Limb (tissue), 2 donors: ENCODE measurements around the gene ERN2.
"Not testable (repeated sequence)": the region's sequence is repeated elsewhere in the genome, so short reads cannot be mapped to it uniquely, and the experiment has no call there.

ENCODE experiments used
- DNase-seq, 2 donors: peaks; one replicate each; pipeline ENCODE4 v3.0.0-alpha.2; 2016; ENCODE audit errors: extremely low spot score in 2 of 2

Gene ERN2

GRCh38 chr16:23712976-23713375 is at the start of gene ERN2:
ERN2 (minus strand) TSS chr16:23713222; CDS start chr16:23713187, 35 bp downstream.
- no peak for DNase-seq

GRCh38 chr16:23757937-23758619 is 45.1 kb upstream of the ERN2 start:
- no peak for DNase-seq

GRCh38 chr16:23757116-23757515 is 44.1 kb upstream of the ERN2 start:
- DNase-seq, result no peak

- no peak for DNase-seq
These were observed 42.4 kb upstream of the ERN2 start for GRCh38 chr16:23755484-23755809.

GRCh38 chr16:23754594-23755483 is 41.8 kb upstream of the ERN2 start, which contains the start of gene CHP2:
CHP2 (plus strand) TSS chr16:23755026; CDS start chr16:23755050, 24 bp downstream.
- DNase-seq, result peak in 1 of 2 donors; percentile 47

- no peak for DNase-seq
These were observed 41.0 kb upstream of the ERN2 start for GRCh38 chr16:23753908-23754593.

- not testable (repeated sequence) for DNase-seq
These were observed 38.0 kb upstream of the ERN2 start for GRCh38 chr16:23751053-23751452.

GRCh38 chr16:23748630-23749029 is 35.6 kb upstream of the ERN2 start:
- DNase-seq, result no peak

GRCh38 chr16:23745263-23745662 is 32.2 kb upstream of the ERN2 start:
- DNase-seq, result no peak

GRCh38 chr16:23742766-23743165 is 29.7 kb upstream of the ERN2 start:
- DNase-seq, result no peak

- no peak for DNase-seq
These were observed 28.8 kb upstream of the ERN2 start for GRCh38 chr16:23741675-23742303.

- no peak for DNase-seq
These were observed 26.5 kb upstream of the ERN2 start for GRCh38 chr16:23739516-23739915.

- not testable (repeated sequence) for DNase-seq
These were observed 24.5 kb upstream of the ERN2 start for GRCh38 chr16:23737423-23738028.

GRCh38 chr16:23734176-23734893 is 21.3 kb upstream of the ERN2 start:
- DNase-seq, result no peak

GRCh38 chr16:23729503-23730424 is 16.7 kb upstream of the ERN2 start:
- no peak for DNase-seq

GRCh38 chr16:23728112-23728477 is 15.1 kb upstream of the ERN2 start:
- DNase-seq, result no peak

- no peak for DNase-seq
These were observed 13.7 kb upstream of the ERN2 start for GRCh38 chr16:23726710-23727109.

- DNase-seq, result no peak
These were observed 11.7 kb upstream of the ERN2 start for GRCh38 chr16:23724785-23725131.

- no peak for DNase-seq
These were observed 11.2 kb upstream of the ERN2 start for GRCh38 chr16:23724096-23724784.
